ENCODE measurements around the gene DSTN. TPM values are rescaled to one million over a fixed set of nuclear protein-coding genes. Genes with fewer than 3 reads are reported as not detected.
A peak's percentile ranks its signal among the peaks of the same experiment; 100 is the strongest.

The DSTN gene
- total RNA-seq, 4 donors from 2014 or later = 166 to 322 (median 242) TPM

DNA sequence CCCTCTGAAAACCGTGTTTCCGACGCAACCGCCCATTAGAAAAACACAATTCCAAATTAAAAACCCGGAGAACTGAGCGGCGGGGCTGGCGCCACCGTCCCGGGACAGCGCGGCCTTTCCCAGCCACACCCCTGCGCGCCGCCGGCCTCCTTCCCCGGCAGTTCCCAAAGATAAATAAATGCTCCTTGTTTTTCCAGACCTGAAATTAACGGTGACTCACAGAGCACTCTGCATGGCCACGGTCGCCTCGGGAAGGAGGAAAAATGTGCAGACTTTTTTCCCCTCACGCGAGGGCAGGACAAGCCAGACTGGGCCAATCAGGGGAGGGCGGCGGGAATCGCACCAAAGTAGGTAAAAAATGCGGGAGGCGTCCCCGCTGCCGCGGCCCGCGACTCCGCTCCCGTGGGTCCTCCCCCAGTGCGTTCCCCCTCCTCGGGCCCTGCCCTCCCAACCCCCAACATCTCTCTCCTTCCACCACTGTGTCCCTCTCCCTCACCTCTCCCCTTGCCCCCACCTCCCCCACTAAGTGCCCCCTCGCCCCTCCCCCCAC lies 828 bp upstream of the DSTN start:
- TF ChIP-seq POLR2A (IDR thresholded peaks at IDR 0.05) (peak in 1 of 2 donors; percentile 67), EP300 (IDR thresholded peaks at IDR 0.05) (peak; percentile 65 to 85)
- TF ChIP-seq, protein P1, sequence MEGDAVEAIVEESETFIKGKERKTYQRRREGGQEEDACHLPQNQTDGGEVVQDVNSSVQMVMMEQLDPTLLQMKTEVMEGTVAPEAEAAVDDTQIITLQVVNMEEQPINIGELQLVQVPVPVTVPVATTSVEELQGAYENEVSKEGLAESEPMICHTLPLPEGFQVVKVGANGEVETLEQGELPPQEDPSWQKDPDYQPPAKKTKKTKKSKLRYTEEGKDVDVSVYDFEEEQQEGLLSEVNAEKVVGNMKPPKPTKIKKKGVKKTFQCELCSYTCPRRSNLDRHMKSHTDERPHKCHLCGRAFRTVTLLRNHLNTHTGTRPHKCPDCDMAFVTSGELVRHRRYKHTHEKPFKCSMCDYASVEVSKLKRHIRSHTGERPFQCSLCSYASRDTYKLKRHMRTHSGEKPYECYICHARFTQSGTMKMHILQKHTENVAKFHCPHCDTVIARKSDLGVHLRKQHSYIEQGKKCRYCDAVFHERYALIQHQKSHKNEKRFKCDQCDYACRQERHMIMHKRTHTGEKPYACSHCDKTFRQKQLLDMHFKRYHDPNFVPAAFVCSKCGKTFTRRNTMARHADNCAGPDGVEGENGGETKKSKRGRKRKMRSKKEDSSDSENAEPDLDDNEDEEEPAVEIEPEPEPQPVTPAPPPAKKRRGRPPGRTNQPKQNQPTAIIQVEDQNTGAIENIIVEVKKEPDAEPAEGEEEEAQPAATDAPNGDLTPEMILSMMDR (IDR thresholded peaks at IDR 0.05) = peak in 1 of 5 experiments; percentile 17
- Histone ChIP-seq H3K4me3 (peak overlapping the region; percentile 84 to 96 (median 91)), H3K27me3 (no peaks in the 10 kb centered on the region), H3K36me3 (no peaks in the 10 kb centered on the region), H3K4me1 (peaks cover 0 to 41% (median 7%) of the 10 kb centered on the region in 4 donors), H3K9me3 (no peaks in the 10 kb centered on the region), H3K27ac (peak overlapping the region; percentile 91 to 99 (median 98))
- 0 to 1% methylated on average over 36 to 38 of the region's 38 CpGs for WGBS, 2 donors
- DNase-seq (ENCODE audit: low spot score in 2 of 2) = peak; percentile 72 to 77

DNA sequence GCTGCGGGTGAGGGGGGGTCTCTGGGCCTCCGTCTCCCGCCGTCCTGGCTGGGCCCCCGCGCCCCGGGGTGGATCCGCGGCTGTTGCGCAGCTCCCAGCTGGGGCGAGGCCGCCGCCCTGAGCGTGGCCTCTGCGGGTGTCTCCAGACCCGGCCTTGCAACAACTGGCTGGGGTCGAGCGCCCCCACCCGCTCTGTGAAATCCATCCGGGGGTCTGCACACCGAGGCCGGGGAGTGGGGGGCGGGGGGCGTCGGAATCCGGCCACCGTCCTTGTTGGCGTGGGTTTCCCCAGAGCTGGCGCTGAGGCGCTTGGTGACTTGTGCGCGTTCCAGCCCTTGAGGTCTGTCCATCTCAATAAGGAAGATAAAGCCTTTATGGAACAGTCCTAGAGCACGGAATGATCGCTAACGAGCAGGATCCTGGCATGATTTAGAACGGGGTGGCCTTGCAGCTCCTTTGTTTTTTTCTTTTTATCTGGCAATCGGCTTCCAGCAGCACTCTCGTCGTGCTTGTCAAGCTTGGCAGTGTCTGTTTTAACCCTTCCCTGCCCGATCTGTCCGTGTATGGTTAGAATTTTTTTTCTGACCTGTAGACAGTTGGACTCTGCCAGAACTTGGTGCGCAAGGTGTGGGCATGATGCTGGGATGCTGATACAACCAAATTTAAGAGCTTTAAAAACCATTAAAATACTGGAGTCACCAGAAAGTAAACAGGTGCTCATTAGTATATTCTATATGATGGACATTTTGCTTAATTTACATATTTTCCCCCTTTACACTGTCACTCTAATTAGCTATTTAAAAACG lies 675 bp downstream of the DSTN start:
- Histone ChIP-seq H3K27me3 (no peaks in the 10 kb centered on the region), H3K4me3 (peak overlapping the region; percentile 84 to 96 (median 91)), H3K27ac (peak overlapping the region; percentile 91 to 99 (median 98)), H3K9me3 (no peaks in the 10 kb centered on the region), H3K4me1 (peaks cover 0 to 51% (median 7%) of the 10 kb centered on the region in 4 donors), H3K36me3 (no peaks in the 10 kb centered on the region)
- WGBS, 2 donors = 1 to 2% methylated on average over 17 to 28 of the region's 43 CpGs
- TF ChIP-seq, protein P1 (IDR thresholded peaks at IDR 0.05) = no peak
- no peak for TF ChIP-seq EP300 (IDR thresholded peaks at IDR 0.05)
- TF ChIP-seq POLR2A (IDR thresholded peaks at IDR 0.05) = no peak
- DNase-seq (ENCODE audit: low spot score in 2 of 2) = peak; percentile 23 to 42

DNA sequence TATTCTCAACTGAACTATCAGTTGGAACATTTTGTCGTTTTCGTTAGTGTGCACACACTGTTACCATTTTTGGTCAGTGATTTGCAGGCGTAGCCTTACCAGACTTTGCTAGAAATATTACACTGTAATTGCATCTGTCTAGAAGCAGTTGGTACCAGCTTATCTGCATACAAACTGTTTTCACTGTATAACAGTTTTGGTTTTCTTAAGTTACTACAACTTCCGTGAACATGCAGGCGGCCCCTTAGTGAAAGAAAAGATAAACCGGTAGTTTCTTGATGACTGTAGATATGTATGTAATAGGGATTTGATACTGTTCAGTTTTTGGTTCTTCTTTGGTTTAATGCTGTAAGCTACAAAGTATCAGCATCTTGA lies 1.3 kb downstream of the DSTN start:
- peaks cover 0 to 54% (median 7%) of the 10 kb centered on the region in 4 donors for H3K4me1 ChIP-seq
- no peak for DNase-seq (ENCODE audit: low spot score in 2 of 2)
- peak overlapping the region; percentile 84 to 96 (median 91) for H3K4me3 ChIP-seq
- no peaks in the 10 kb centered on the region for H3K9me3 ChIP-seq
- 24 to 32% methylated on average over 6 of the region's 6 CpGs for WGBS, 2 donors
- H3K27ac ChIP-seq = peak overlapping the region; percentile 91 to 99 (median 98)
- no peaks in the 10 kb centered on the region for H3K36me3 ChIP-seq
- TF ChIP-seq POLR2A (IDR thresholded peaks at IDR 0.05) (no peak), EP300 (IDR thresholded peaks at IDR 0.05) (no peak)
- TF ChIP-seq, protein P1 (IDR thresholded peaks at IDR 0.05) = no peak
- no peaks in the 10 kb centered on the region for H3K27me3 ChIP-seq

DNA sequence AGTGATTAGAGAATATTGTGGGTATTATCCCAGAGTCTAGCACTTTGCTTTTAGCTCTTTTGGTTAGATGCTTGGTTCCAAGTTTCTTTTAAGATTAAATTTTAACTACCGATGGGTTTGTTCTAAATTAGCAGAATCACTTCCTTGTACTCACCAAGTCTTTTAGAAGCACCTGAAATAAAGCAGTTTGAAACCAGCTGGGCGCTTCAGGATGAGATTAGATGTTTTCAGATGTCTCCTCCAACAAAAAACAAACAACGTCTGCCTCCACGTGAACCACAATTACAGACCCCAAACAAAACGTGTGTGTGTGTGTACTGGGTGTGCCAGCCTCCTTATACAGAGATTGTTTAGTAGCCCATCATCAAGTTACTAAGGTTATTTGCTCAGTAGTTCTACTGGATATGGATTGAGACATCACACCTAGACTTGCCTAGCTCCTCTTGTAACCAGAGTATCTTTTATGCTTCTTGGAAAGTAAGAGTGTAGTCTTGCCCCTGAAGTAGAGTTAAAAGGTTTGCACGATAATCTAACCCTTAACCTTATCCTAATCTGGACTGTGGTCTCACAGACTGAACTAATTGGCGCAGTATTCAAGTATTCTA lies 2.3 kb downstream of the DSTN start:
- Histone ChIP-seq H3K27me3 (no peaks in the 10 kb centered on the region), H3K36me3 (no peaks in the 10 kb centered on the region), H3K9me3 (no peaks in the 10 kb centered on the region), H3K27ac (peak overlapping the region in 1 of 4 donors; percentile 97), H3K4me3 (peak overlapping the region in 1 of 4 donors; percentile 87), H3K4me1 (peaks cover 0 to 61% (median 7%) of the 10 kb centered on the region in 4 donors)
- 54 to 61% methylated on average over 7 of the region's 7 CpGs for WGBS, 2 donors
- TF ChIP-seq POLR2A (IDR thresholded peaks at IDR 0.05) = no peak
- TF ChIP-seq EP300 (IDR thresholded peaks at IDR 0.05) = no peak
- no peak for DNase-seq (ENCODE audit: low spot score in 2 of 2)

DNA sequence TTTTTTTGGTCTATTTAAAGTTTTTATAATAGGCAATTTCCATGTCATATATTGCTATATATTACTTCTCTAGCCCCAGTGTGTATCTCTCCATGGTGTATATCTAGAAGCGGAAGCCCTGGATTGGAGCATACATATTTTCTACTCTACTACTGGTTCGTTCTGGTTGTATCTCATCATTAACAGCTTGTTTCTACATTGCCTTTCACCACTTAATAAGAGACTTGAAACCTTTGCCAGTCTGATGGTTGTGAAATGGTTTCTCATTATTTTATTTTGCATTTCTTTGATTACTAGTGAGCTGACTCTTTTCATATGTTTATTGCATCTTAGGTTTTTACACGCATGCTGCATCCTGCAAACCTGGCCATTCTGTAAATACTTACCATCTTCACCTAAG lies 3.6 kb downstream of the DSTN start:
- Histone ChIP-seq H3K4me1 (peaks cover 0 to 54% (median 4%) of the 10 kb centered on the region in 4 donors), H3K4me3 (no peak overlapping the region), H3K27me3 (no peaks in the 10 kb centered on the region), H3K27ac (peak overlapping the region in 1 of 4 donors; percentile 6), H3K9me3 (no peaks in the 10 kb centered on the region), H3K36me3 (no peaks in the 10 kb centered on the region)
- 78 to 84% methylated on average over 3 of the region's 3 CpGs for WGBS, 2 donors
- TF ChIP-seq, protein P1 (IDR thresholded peaks at IDR 0.05) = no peak
- no peak for TF ChIP-seq EP300 (IDR thresholded peaks at IDR 0.05)
- no peak for TF ChIP-seq POLR2A (IDR thresholded peaks at IDR 0.05)
- DNase-seq (ENCODE audit: low spot score in 2 of 2) = no peak

All from tibial nerve (tissue), 4 donors.